HL-60 (cell line): ENCODE data around the gene RHOBTB1.

Experiments used
- DNase-seq, 2 experiments: peaks; one replicate each; pipeline ENCODE4 v3.0.0-alpha.2; 2010 to 2020; ENCODE audit warnings: low read depth in 1 of 2, low spot score in 1 of 2
- H3K27ac ChIP-seq: fragments of 250-450 bp; sonication (Bioruptor Pico); replicated peaks from 2 replicates; pipeline ENCODE4 v1.5.1; 2020; ENCODE audit warnings: mild to moderate bottlenecking, moderate library complexity
- H3K27me3 ChIP-seq: fragments of 250-450 bp; sonication (Bioruptor Pico); 2 replicates; pipeline ENCODE4 v1.5.1; 2021; ENCODE audit warnings: mild to moderate bottlenecking, moderate library complexity; ENCODE audit not compliant: insufficient read depth, poor library complexity, severe bottlenecking
- H3K4me3 ChIP-seq: replicated peaks from 2 replicates; pipeline ENCODE4 v1.5.1; 2011; ENCODE audit warnings: mild to moderate bottlenecking, control low read depth, low read length; ENCODE audit not compliant: insufficient read depth
- GABPA ChIP-seq: IDR thresholded peaks from 2 replicates; pipeline ENCODE4 v1.6.1; 2012; ENCODE audit warnings: low read depth
- POLR2AphosphoS5 ChIP-seq: IDR thresholded peaks from 2 replicates; pipeline ENCODE4 v1.6.1; 2012; ENCODE audit warnings: low read depth
- SPI1 ChIP-seq: IDR thresholded peaks from 2 replicates; pipeline ENCODE4 v1.6.1; 2012; ENCODE audit warnings: low read depth, mild to moderate bottlenecking, borderline replicate concordance
- TF ChIP-seq, protein P1 (sequence below): IDR thresholded peaks from 2 replicates; pipeline ENCODE4 v1.6.1; 2012; ENCODE audit warnings: low read depth; ENCODE audit not compliant: insufficient replicate concordance
- TF ChIP-seq, protein P2 (sequence below): IDR thresholded peaks from one replicate; pipeline ENCODE4 v1.5.1; 2011; ENCODE audit warnings: low read length, control low read depth, inconsistent platforms; ENCODE audit not compliant: insufficient read depth

Gene RHOBTB1

DNA sequence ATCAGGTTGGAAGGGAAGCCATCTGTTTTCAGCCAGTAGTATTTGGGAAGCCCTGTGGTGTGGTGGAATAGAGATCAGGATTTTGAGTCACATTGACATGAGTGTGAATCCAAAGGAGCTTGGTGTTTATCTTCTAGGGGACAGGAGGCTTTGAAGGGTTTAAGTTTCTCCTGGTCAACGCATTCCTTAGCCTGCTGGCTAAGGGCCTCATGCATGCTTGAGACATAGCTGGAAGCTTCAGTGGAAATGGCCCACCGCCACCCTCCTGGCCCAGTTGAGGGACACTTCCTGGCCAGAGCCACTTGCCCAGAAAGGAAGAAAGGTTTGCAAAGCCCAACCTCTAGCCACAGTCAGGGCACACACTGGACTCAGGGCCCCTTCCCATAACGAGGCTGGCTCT is 94.8 kb downstream of the RHOBTB1 start:
- no peak for TF ChIP-seq SPI1
- no peak for DNase-seq
- H3K27ac ChIP-seq, result no peak overlapping the region
- H3K4me3 ChIP-seq, result no peak overlapping the region
- no peaks in the 10 kb centered on the region for H3K27me3 ChIP-seq

DNA sequence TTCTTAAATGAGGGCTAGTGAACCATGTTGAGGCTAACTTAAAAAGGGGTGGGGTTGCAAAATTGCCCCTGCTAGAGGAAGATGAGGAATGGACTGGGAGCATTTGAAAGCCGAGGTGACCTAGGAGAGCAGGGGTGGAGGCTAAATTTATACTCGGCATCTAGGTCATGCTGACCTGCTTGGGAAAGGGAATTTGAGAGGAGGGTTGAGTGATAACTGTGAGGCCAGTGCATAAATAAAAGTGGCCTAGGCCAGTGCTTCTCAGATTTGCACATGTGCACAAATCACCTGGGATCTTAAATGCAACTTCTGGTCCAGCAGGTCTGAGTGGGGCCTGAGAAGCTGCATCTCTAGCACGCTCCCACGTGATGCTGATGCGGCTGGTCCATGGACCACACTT is 95.3 kb downstream of the RHOBTB1 start:
- Histone ChIP-seq H3K4me3 (no peak overlapping the region), H3K27me3 (no peaks in the 10 kb centered on the region), H3K27ac (no peak overlapping the region)

DNA sequence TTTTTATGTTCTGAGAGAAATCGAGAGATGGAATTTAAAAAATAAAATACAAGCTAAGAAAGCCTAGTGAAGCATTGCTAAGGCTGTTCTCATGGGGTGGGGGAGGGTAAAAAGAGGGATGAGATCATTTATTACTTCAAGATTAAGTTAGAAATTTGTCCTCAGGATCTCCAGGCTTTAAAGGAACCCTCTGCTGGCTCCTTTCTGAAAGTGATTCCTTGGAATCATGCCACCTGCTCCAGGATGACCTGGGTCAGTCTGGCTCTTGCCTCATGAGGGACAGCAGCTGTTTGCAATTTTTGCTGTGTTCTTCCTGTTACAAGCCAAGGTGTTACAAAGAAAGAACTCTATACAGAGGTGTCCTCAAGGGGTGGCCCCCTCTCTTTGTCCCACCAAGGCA is 95.9 kb downstream of the RHOBTB1 start:
- TF ChIP-seq GABPA (no peak), SPI1 (no peak)
- TF ChIP-seq, protein P1, sequence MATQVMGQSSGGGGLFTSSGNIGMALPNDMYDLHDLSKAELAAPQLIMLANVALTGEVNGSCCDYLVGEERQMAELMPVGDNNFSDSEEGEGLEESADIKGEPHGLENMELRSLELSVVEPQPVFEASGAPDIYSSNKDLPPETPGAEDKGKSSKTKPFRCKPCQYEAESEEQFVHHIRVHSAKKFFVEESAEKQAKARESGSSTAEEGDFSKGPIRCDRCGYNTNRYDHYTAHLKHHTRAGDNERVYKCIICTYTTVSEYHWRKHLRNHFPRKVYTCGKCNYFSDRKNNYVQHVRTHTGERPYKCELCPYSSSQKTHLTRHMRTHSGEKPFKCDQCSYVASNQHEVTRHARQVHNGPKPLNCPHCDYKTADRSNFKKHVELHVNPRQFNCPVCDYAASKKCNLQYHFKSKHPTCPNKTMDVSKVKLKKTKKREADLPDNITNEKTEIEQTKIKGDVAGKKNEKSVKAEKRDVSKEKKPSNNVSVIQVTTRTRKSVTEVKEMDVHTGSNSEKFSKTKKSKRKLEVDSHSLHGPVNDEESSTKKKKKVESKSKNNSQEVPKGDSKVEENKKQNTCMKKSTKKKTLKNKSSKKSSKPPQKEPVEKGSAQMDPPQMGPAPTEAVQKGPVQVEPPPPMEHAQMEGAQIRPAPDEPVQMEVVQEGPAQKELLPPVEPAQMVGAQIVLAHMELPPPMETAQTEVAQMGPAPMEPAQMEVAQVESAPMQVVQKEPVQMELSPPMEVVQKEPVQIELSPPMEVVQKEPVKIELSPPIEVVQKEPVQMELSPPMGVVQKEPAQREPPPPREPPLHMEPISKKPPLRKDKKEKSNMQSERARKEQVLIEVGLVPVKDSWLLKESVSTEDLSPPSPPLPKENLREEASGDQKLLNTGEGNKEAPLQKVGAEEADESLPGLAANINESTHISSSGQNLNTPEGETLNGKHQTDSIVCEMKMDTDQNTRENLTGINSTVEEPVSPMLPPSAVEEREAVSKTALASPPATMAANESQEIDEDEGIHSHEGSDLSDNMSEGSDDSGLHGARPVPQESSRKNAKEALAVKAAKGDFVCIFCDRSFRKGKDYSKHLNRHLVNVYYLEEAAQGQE, result no peak
- DNase-seq, result no peak
- H3K27ac ChIP-seq, result no peak overlapping the region
- no peak overlapping the region for H3K4me3 ChIP-seq
- no peaks in the 10 kb centered on the region for H3K27me3 ChIP-seq

More for the DNA sequence above, 95.3 kb downstream of the RHOBTB1 start:
- no peak for DNase-seq
- TF ChIP-seq, protein P2, sequence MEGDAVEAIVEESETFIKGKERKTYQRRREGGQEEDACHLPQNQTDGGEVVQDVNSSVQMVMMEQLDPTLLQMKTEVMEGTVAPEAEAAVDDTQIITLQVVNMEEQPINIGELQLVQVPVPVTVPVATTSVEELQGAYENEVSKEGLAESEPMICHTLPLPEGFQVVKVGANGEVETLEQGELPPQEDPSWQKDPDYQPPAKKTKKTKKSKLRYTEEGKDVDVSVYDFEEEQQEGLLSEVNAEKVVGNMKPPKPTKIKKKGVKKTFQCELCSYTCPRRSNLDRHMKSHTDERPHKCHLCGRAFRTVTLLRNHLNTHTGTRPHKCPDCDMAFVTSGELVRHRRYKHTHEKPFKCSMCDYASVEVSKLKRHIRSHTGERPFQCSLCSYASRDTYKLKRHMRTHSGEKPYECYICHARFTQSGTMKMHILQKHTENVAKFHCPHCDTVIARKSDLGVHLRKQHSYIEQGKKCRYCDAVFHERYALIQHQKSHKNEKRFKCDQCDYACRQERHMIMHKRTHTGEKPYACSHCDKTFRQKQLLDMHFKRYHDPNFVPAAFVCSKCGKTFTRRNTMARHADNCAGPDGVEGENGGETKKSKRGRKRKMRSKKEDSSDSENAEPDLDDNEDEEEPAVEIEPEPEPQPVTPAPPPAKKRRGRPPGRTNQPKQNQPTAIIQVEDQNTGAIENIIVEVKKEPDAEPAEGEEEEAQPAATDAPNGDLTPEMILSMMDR, result no peak
- TF ChIP-seq POLR2AphosphoS5 (no peak), SPI1 (no peak)
- TF ChIP-seq, protein P1, result no peak

DNA sequence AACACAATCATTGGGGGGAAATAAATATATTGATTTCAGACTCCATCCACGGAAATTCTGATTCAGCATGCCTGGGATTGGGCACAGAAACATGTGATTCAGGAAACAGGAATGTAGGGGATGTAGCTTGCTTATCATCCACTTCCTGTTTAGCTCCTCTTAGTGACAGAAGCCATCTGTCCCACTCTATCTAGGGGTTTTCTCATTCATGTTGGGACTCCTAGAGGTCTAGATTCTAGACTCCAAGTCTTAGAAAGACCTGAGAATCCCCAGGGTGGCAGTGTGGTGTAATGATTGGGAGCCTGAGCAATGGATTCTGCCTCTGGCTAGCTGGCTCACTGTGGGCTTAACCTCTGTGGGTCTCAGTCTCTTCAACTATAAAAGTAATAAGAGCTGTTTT is 97.8 kb downstream of the RHOBTB1 start:
- Histone ChIP-seq H3K27me3 (no peaks in the 10 kb centered on the region), H3K27ac (no peak overlapping the region), H3K4me3 (no peak overlapping the region)
- no peak for DNase-seq
- TF ChIP-seq POLR2AphosphoS5, result no peak
- TF ChIP-seq SPI1, result peak; percentile 23; the same call in 1 of the 2 replicates

DNA sequence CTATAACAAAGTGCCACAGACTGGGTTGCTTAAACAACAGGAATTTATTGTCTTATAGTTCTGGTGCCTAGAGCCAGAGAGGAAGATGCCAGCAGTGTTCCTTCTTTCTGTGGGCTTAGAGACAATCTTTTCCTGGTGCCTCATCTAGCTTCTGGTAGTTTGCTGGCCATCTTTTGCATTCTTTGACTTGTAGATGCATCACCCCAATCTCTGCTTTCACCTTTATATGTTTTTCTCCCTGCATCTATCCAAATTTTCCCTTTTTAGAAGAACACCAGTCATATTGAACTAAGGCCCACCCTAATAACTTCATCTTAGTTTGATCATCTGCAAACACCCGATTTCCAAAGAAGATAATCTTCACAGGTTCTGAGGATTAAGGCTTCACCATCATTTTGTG is 98.9 kb downstream of the RHOBTB1 start:
- TF ChIP-seq SPI1, result no peak
- TF ChIP-seq, protein P2, result no peak
- no peak for TF ChIP-seq POLR2AphosphoS5
- no peak for TF ChIP-seq GABPA
- TF ChIP-seq, protein P1, result no peak
- Histone ChIP-seq H3K4me3 (no peak overlapping the region), H3K27ac (no peak overlapping the region), H3K27me3 (no peaks in the 10 kb centered on the region)
- DNase-seq, result no peak
